Naive thymus-derived CD4-positive, alpha-beta T cell (primary cell): ENCODE results near the gene MMS22L. TPM values are rescaled to one million over a fixed set of nuclear protein-coding genes. Genes with fewer than 3 reads are reported as not detected.

Experiments
- ATAC-seq: fragments of 150-1000 bp; cut with Tn5 transposase; 2 replicates; pipeline ENCODE4 v1.10.0; 2021; ENCODE audit warnings: mild to moderate bottlenecking, moderate library complexity
- CTCF ChIA-PET: fragments of 350-600 bp; sonication (Branson Sonifier 250); formaldehyde crosslinking; loops from one replicate; lab custom pipeline; 2021; ENCODE audit warnings: antibody characterized with exemption; lab: Charles Lee
- POLR2A ChIA-PET: fragments of 350-600 bp; sonication (Branson Sonifier 250); formaldehyde crosslinking; loops from one replicate; lab custom pipeline; 2021; ENCODE audit warnings: antibody characterized with exemption, inconsistent platforms; lab: Charles Lee
- DNase-seq, 9 donors: peaks; one replicate each; pipeline versions ENCODE4 v3.0.0 to v3.0.0-alpha.2; 2020 to 2022; ENCODE audit warnings: mixed read lengths in 1 of 9
- H3K27ac ChIP-seq: one replicate; pipeline ENCODE4 v1.7.0; 2013; ENCODE audit warnings: mild to moderate bottlenecking, low read depth, low read length, moderate library complexity
- H3K27me3 ChIP-seq, 2 donors: one replicate each; pipeline ENCODE4 v1.7.0; 2013; ENCODE audit warnings: low read length in 2 of 2, mild to moderate bottlenecking in 2 of 2, moderate library complexity in 2 of 2; ENCODE audit not compliant: control insufficient read depth in 2 of 2, insufficient read depth in 2 of 2
- H3K36me3 ChIP-seq, 3 experiments: 1 replicate in 2 of 3; 2 replicates in 1 of 3; pipeline ENCODE4 v1.7.0; 2013; ENCODE audit warnings: low read length in 3 of 3, mild to moderate bottlenecking in 3 of 3, moderate library complexity in 1 of 3; ENCODE audit not compliant: insufficient read depth in 3 of 3, control insufficient read depth in 2 of 3
- H3K4me1 ChIP-seq, 2 donors: one replicate each; pipeline ENCODE4 v1.7.0; 2013; ENCODE audit warnings: low read length in 2 of 2, mild to moderate bottlenecking in 2 of 2, moderate library complexity in 1 of 2; ENCODE audit not compliant: control insufficient read depth in 2 of 2, insufficient read depth in 2 of 2
- H3K4me3 ChIP-seq: 2 replicates; pipeline ENCODE4 v1.7.0; 2013; ENCODE audit warnings: mild to moderate bottlenecking, low read length
- H3K9me3 ChIP-seq, 3 experiments: 1 replicate in 2 of 3; 2 replicates in 1 of 3; pipeline ENCODE4 v1.7.0; 2013; ENCODE audit warnings: low read length in 3 of 3; ENCODE audit not compliant: control insufficient read depth in 2 of 3
- H3K27ac Mint-ChIP-seq, 9 donors: one replicate each; pipeline ENCODE4 v1.8.0; 2020 to 2022; ENCODE audit warnings: mixed read lengths in 9 of 9, mild to moderate bottlenecking in 8 of 9, moderate library complexity in 5 of 9, inconsistent platforms in 2 of 9
- H3K27me3 Mint-ChIP-seq, 5 donors: one replicate each; pipeline ENCODE4 v1.8.0; 2021 to 2022; ENCODE audit warnings: mixed read lengths in 5 of 5, mild to moderate bottlenecking in 1 of 5
- H3K36me3 Mint-ChIP-seq, 5 donors: one replicate each; pipeline ENCODE4 v1.8.0; 2020 to 2022; ENCODE audit warnings: mixed read lengths in 5 of 5, mild to moderate bottlenecking in 3 of 5, inconsistent platforms in 1 of 5
- H3K4me1 Mint-ChIP-seq, 7 donors: one replicate each; pipeline ENCODE4 v1.8.0; 2020 to 2022; ENCODE audit warnings: mixed read lengths in 7 of 7, mild to moderate bottlenecking in 3 of 7, inconsistent platforms in 1 of 7
- H3K4me3 Mint-ChIP-seq, 10 donors: one replicate each; pipeline ENCODE4 v1.8.0; 2020 to 2022; ENCODE audit warnings: mild to moderate bottlenecking in 10 of 10, mixed read lengths in 10 of 10, moderate library complexity in 6 of 10, inconsistent platforms in 2 of 10
- H3K9me3 Mint-ChIP-seq, 11 donors: one replicate each; pipeline ENCODE4 v1.8.0; 2020 to 2022; ENCODE audit warnings: mixed read lengths in 11 of 11, mild to moderate bottlenecking in 4 of 11, inconsistent platforms in 1 of 11, moderate library complexity in 1 of 11
- intact Hi-C, 2 donors: fragments of 100-400 bp; cut with micrococcal nuclease; formaldehyde crosslinking; loops; one replicate each; pipeline ENCODE4 v1.15.1; 2023
- polyA plus RNA-seq, 2 donors: library from polyadenylated mRNA; unstranded; fragments of 300-500 nt; fragmentation: Illumina TruSeq; gene quantifications; one replicate each; pipeline ENCODE4 v1.2.3, GENCODE V29; 2021
- total RNA-seq, 6 experiments: library from RNA in 5 of 6; stranded (reverse) in 5 of 6; gene quantifications; 1 replicate in 5 of 6; 2 replicates in 1 of 6; pipeline ENCODE4 v1.2.3 and lab custom pipeline; 2021 to 2026

The MMS22L gene
- total and polyA plus RNA-seq, 7 experiments from 2014 or later = 4.0 to 48.1 (median 12.1) TPM

- Histone ChIP-seq H3K9me3 (no peaks in the 10 kb centered on the region), H3K4me3 (no peak overlapping the region), H3K4me1 (no peaks in the 10 kb centered on the region), H3K27me3 (no peaks in the 10 kb centered on the region), H3K27ac (no peak overlapping the region), H3K36me3 (no peaks in the 10 kb centered on the region)
- no peak for ATAC-seq
- Mint-ChIP-seq H3K27me3 (no peaks in the 10 kb centered on the region), H3K4me1 (no peaks in the 10 kb centered on the region), H3K36me3 (peaks cover 0 to 21% (median 13%) of the 10 kb centered on the region in 5 donors), H3K9me3 (peaks cover 3 to 20% (median 9%) of the 10 kb centered on the region in 11 donors), H3K27ac (no peak overlapping the region), H3K4me3 (no peak overlapping the region)
- DNase-seq = no peak
- intact Hi-C loops = no loop called here
- CTCF ChIA-PET = no interaction called here
- POLR2A ChIA-PET = no interaction called here
These were observed 159.9 kb downstream of the MMS22L start for GRCh38 chr6:97123112-97123511.

DNA sequence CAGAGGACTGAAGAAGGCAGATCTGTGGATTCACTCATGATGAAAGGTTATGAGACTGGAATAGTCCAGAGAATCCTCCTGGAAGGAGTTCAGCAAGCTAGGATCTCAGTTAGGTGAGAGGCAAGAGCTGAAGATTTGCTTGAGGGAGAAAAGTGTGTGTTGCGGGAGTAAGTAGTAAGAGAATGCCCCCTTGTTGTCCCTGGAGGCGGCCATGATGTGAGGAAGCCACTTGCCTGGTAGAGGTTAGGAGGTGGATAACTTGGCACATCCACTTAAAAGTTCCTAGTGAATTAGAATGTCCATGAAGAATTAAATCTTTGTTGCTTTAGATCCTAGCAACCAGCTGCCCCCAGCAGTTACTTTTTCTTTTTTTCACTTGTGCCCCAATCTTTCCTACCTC is 162.5 kb downstream of the MMS22L start:
- no peaks in the 10 kb centered on the region for H3K4me1 ChIP-seq
- H3K27ac ChIP-seq = no peak overlapping the region
- intact Hi-C loops = no loop called here
- H3K27ac Mint-ChIP-seq = no peak overlapping the region
- no peaks in the 10 kb centered on the region for H3K27me3 ChIP-seq
- no peak for DNase-seq
- peaks cover 3 to 20% (median 9%) of the 10 kb centered on the region in 11 donors for H3K9me3 Mint-ChIP-seq
- ATAC-seq = no peak
- POLR2A ChIA-PET = no interaction called here
- H3K36me3 ChIP-seq = no peaks in the 10 kb centered on the region
- H3K27me3 Mint-ChIP-seq = no peaks in the 10 kb centered on the region
- no peaks in the 10 kb centered on the region for H3K4me1 Mint-ChIP-seq
- no peak overlapping the region for H3K4me3 ChIP-seq
- no peak overlapping the region for H3K4me3 Mint-ChIP-seq
- peaks cover 0 to 26% (median 18%) of the 10 kb centered on the region in 5 donors for H3K36me3 Mint-ChIP-seq
- H3K9me3 ChIP-seq = no peaks in the 10 kb centered on the region
- CTCF ChIA-PET = no interaction called here

DNA sequence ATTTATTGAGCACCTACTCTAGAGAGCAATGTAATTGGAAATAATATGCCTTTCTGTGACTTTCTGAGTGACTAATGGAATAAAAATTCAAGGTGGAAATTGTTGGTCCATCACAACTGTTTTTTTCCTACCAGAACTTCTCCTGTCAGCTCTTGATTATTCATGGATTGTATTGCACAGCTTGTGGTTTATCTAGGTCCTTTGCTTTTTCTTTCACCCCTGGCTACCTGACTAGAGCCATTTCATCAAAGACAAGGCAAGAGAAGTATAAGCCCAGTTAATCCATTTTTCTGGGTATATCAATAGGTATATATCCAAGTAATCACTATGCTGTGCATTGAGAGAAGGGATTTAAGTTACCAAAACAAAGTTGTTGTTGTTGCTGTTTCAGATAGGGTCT is 168.4 kb downstream of the MMS22L start:
- ChIA-PET POLR2A (no interaction called here), CTCF (no interaction called here)
- no peak overlapping the region for H3K4me3 ChIP-seq
- H3K9me3 ChIP-seq = no peaks in the 10 kb centered on the region
- Mint-ChIP-seq H3K27ac (no peak overlapping the region), H3K9me3 (peaks cover 0 to 8% (median 3%) of the 10 kb centered on the region in 11 donors), H3K36me3 (peaks cover 0 to 51% (median 46%) of the 10 kb centered on the region in 5 donors), H3K4me3 (no peak overlapping the region), H3K27me3 (no peaks in the 10 kb centered on the region), H3K4me1 (peaks cover 0 to 6% (median 2%) of the 10 kb centered on the region in 7 donors)
- intact Hi-C loops = no loop called here
- H3K27me3 ChIP-seq = no peaks in the 10 kb centered on the region
- H3K4me1 ChIP-seq = no peaks in the 10 kb centered on the region
- DNase-seq = no peak
- H3K36me3 ChIP-seq = no peaks in the 10 kb centered on the region
- ATAC-seq = no peak
- H3K27ac ChIP-seq = no peak overlapping the region

DNA sequence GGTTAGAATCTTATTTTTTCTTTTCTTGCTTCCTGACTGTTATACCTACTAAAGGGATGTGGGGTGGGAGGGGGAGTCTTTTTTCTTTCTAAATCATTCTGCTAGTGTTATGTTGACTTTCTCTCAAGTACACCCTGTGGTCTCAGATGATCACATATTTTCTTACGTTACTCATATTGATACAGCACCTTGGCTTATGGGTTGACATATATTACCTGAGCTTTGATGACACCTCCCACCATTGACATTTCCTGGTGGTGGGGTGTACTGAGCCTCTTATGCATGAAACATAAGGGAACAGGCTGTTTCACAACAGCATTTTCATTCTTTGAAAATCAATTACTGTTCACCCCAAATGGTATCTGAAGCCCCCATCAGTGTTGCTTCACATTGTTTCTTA is 169.8 kb downstream of the MMS22L start:
- no peaks in the 10 kb centered on the region for H3K27me3 Mint-ChIP-seq
- Histone ChIP-seq H3K4me3 (no peak overlapping the region), H3K27ac (no peak overlapping the region), H3K27me3 (no peaks in the 10 kb centered on the region), H3K4me1 (no peaks in the 10 kb centered on the region), H3K36me3 (no peaks in the 10 kb centered on the region), H3K9me3 (no peaks in the 10 kb centered on the region)
- H3K36me3 Mint-ChIP-seq = peaks cover 0 to 46% (median 39%) of the 10 kb centered on the region in 5 donors
- H3K27ac Mint-ChIP-seq = no peak overlapping the region
- POLR2A ChIA-PET = no interaction called here
- intact Hi-C loops = no loop called here
- ATAC-seq (no peak), DNase-seq (no peak)
- CTCF ChIA-PET = no interaction called here
- peaks cover 0 to 5% (median 0%) of the 10 kb centered on the region in 11 donors for H3K9me3 Mint-ChIP-seq
- H3K4me3 Mint-ChIP-seq = no peak overlapping the region
- peaks cover 0 to 9% (median 4%) of the 10 kb centered on the region in 7 donors for H3K4me1 Mint-ChIP-seq

- Histone ChIP-seq H3K4me3 (no peak overlapping the region), H3K4me1 (no peaks in the 10 kb centered on the region), H3K36me3 (no peaks in the 10 kb centered on the region), H3K27ac (no peak overlapping the region), H3K27me3 (no peaks in the 10 kb centered on the region), H3K9me3 (no peaks in the 10 kb centered on the region)
- Mint-ChIP-seq H3K36me3 (peaks cover 0 to 46% (median 34%) of the 10 kb centered on the region in 5 donors), H3K4me3 (no peak overlapping the region), H3K27ac (no peak overlapping the region), H3K27me3 (no peaks in the 10 kb centered on the region), H3K9me3 (peaks cover 0 to 5% (median 0%) of the 10 kb centered on the region in 11 donors), H3K4me1 (peaks cover 0 to 9% (median 4%) of the 10 kb centered on the region in 7 donors)
- DNase-seq (no peak), ATAC-seq (no peak)
- ChIA-PET CTCF (no interaction called here), POLR2A (no interaction called here)
- intact Hi-C loops = no loop called here
These were observed 171.8 kb downstream of the MMS22L start for GRCh38 chr6:97111243-97111642.

DNA sequence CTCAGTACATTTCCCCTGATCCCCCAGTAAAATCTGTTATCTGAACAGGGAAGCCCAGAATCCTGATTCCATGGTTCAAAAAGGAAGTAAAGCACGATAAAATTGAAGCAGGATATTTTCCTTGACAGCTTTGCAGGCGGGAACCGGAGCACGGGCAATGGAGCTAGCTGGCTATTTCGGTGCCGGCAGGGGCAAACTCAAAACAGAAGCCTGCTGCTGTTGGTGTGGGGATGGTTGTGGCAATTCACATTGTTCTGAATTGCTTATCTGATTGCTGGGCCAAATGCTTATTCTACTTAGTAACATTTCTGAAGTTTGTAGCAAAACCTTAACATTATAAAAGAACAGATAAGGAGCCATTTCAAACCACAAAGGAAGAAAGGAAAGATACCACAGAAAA is 172.4 kb downstream of the MMS22L start:
- no peaks in the 10 kb centered on the region for H3K27me3 Mint-ChIP-seq
- ChIA-PET POLR2A (no interaction called here), CTCF (no interaction called here)
- no peak overlapping the region for H3K4me3 Mint-ChIP-seq
- Histone ChIP-seq H3K4me3 (no peak overlapping the region), H3K4me1 (no peaks in the 10 kb centered on the region), H3K36me3 (no peaks in the 10 kb centered on the region), H3K9me3 (no peaks in the 10 kb centered on the region), H3K27me3 (no peaks in the 10 kb centered on the region), H3K27ac (no peak overlapping the region)
- DNase-seq = no peak
- peaks cover 0 to 5% (median 0%) of the 10 kb centered on the region in 11 donors for H3K9me3 Mint-ChIP-seq
- intact Hi-C loops = no loop called here
- H3K4me1 Mint-ChIP-seq = peaks cover 0 to 9% (median 4%) of the 10 kb centered on the region in 7 donors
- no peak overlapping the region for H3K27ac Mint-ChIP-seq
- H3K36me3 Mint-ChIP-seq = peaks cover 0 to 44% (median 34%) of the 10 kb centered on the region in 5 donors
- ATAC-seq = no peak

- Mint-ChIP-seq H3K27ac (no peak overlapping the region), H3K9me3 (peaks cover 0 to 5% (median 0%) of the 10 kb centered on the region in 11 donors), H3K36me3 (peaks cover 0 to 44% (median 37%) of the 10 kb centered on the region in 5 donors), H3K4me1 (peaks cover 0 to 9% (median 4%) of the 10 kb centered on the region in 7 donors), H3K27me3 (no peaks in the 10 kb centered on the region), H3K4me3 (no peak overlapping the region)
- DNase-seq (no peak), ATAC-seq (no peak)
- CTCF ChIA-PET = no interaction called here
- Histone ChIP-seq H3K4me3 (no peak overlapping the region), H3K27me3 (no peaks in the 10 kb centered on the region), H3K36me3 (no peaks in the 10 kb centered on the region), H3K27ac (no peak overlapping the region), H3K9me3 (no peaks in the 10 kb centered on the region), H3K4me1 (no peaks in the 10 kb centered on the region)
- POLR2A ChIA-PET = interaction anchor here (0.6 to 0.7 kb wide), 2 partner anchors 157 to 545 kb away, joined by 3 read pairs; no protein-coding TSS in a partner anchor
- intact Hi-C loops = no loop called here
These were observed 172.9 kb downstream of the MMS22L start for GRCh38 chr6:97110149-97110548.
